ENCODE results near the gene FUCA1.
"Not testable (repeated sequence)": the region's sequence is repeated elsewhere in the genome, so short reads cannot be mapped to it uniquely, and the experiment has no call there.

The FUCA1 gene

GRCh38 chr1:23864801-23865542 is 3.1 kb downstream of the FUCA1 start:
- no peak overlapping the region for H3K4me3 ChIP-seq (ENCODE audit: control insufficient read depth, low read depth, low read length)
- DNase-seq (ENCODE audit: low read depth): no peak
- TF ChIP-seq CTCF (IDR thresholded peaks at IDR 0.05; ENCODE audit: control insufficient read depth, insufficient read depth, low read depth, low read length, missing control alignments): no peak

- H3K4me3 ChIP-seq (ENCODE audit: control insufficient read depth, low read depth, low read length): no peak overlapping the region
- DNase-seq (ENCODE audit: low read depth): no peak
- no peak for TF ChIP-seq CTCF (IDR thresholded peaks at IDR 0.05; ENCODE audit: control insufficient read depth, insufficient read depth, low read depth, low read length, missing control alignments)
Measured at GRCh38 chr1:23862640-23863039, 5.5 kb downstream of the FUCA1 start.

GRCh38 chr1:23854568-23854967 is 13.5 kb downstream of the FUCA1 start:
- peak; percentile 18 for TF ChIP-seq CTCF (IDR thresholded peaks at IDR 0.05; ENCODE audit: control insufficient read depth, insufficient read depth, low read depth, low read length, missing control alignments)
- DNase-seq (ENCODE audit: low read depth): no peak
- no peak overlapping the region for H3K4me3 ChIP-seq (ENCODE audit: control insufficient read depth, low read depth, low read length)

- not testable (repeated sequence) for DNase-seq (ENCODE audit: low read depth); H3K4me3 ChIP-seq (ENCODE audit: control insufficient read depth, low read depth, low read length)
Measured at GRCh38 chr1:23853124-23853523, 15.0 kb downstream of the FUCA1 start.

GRCh38 chr1:23851406-23851805 is 16.7 kb downstream of the FUCA1 start:
- not testable (repeated sequence) for H3K4me3 ChIP-seq (ENCODE audit: control insufficient read depth, low read depth, low read length); DNase-seq (ENCODE audit: low read depth)

- DNase-seq (ENCODE audit: low read depth): no peak
- H3K4me3 ChIP-seq (ENCODE audit: control insufficient read depth, low read depth, low read length): no peak overlapping the region
- TF ChIP-seq CTCF (IDR thresholded peaks at IDR 0.05; ENCODE audit: control insufficient read depth, insufficient read depth, low read depth, low read length, missing control alignments): no peak
Measured at GRCh38 chr1:23848673-23849616, 19.1 kb downstream of the FUCA1 start.

- H3K4me3 ChIP-seq (ENCODE audit: control insufficient read depth, low read depth, low read length); DNase-seq (ENCODE audit: low read depth): not testable (repeated sequence)
Measured at GRCh38 chr1:23847482-23848095, 20.5 kb downstream of the FUCA1 start.

- TF ChIP-seq CTCF (IDR thresholded peaks at IDR 0.05; ENCODE audit: control insufficient read depth, insufficient read depth, low read depth, low read length, missing control alignments): no peak
- no peak overlapping the region for H3K4me3 ChIP-seq (ENCODE audit: control insufficient read depth, low read depth, low read length)
- DNase-seq (ENCODE audit: low read depth): no peak
Measured at GRCh38 chr1:23845163-23845562, 22.9 kb downstream of the FUCA1 start.
